KOPT-K1 (cell line): ENCODE data around the gene MX2.
A peak's percentile ranks its signal among the peaks of the same experiment; 100 is the strongest.
"Not testable (repeated sequence)": the region's sequence is repeated elsewhere in the genome, so short reads cannot be mapped to it uniquely, and the experiment has no call there.

ENCODE experiments used
- H3K27ac ChIP-seq: fragments of 200-600 bp; sonication (generic); 2 replicates; pipeline ENCODE4 v1.5.1; 2016; ENCODE audit warnings: antibody characterized with exemption, mild to moderate bottlenecking, low read depth, low read length; ENCODE audit not compliant: poor library complexity, severe bottlenecking
- H3K36me3 ChIP-seq: fragments of 200-600 bp; sonication (generic); 2 replicates; pipeline ENCODE4 v1.5.1; 2017; ENCODE audit warnings: antibody characterized with exemption, mild to moderate bottlenecking, low read length, moderate library complexity; ENCODE audit not compliant: insufficient read depth
- H3K9me3 ChIP-seq: fragments of 200-600 bp; sonication (generic); 2 replicates; pipeline ENCODE4 v1.5.1; 2017; ENCODE audit warnings: antibody characterized with exemption, low read length, mild to moderate bottlenecking; ENCODE audit not compliant: insufficient read depth, poor library complexity, severe bottlenecking

The MX2 gene

GRCh38 chr21:41361786-41362604 lies at the start of gene MX2:
Gene MX2, plus strand, starts transcription at chr21:41362027. Its CDS starts 14,880 bp downstream, at chr21:41376907.
- H3K27ac ChIP-seq = peak within 1 kb of the TSS; percentile 82
- H3K9me3 ChIP-seq = no peaks in the 10 kb centered on the region
- no peaks in the 10 kb centered on the region for H3K36me3 ChIP-seq

- not testable (repeated sequence) for H3K9me3 ChIP-seq, H3K27ac ChIP-seq, H3K36me3 ChIP-seq
These were observed 48.3 kb upstream of the MX2 start for GRCh38 chr21:41313285-41314164.

- Histone ChIP-seq H3K9me3 (no peaks in the 10 kb centered on the region), H3K36me3 (no peaks in the 10 kb centered on the region), H3K27ac (no peak overlapping the region)
These were observed 46.1 kb upstream of the MX2 start for GRCh38 chr21:41315726-41316125.

GRCh38 chr21:41316200-41317062 lies 45.4 kb upstream of the MX2 start, which contains the start of gene FAM3B:
Gene FAM3B, plus strand, starts transcription at chr21:41316801. Its CDS starts 79 bp downstream, at chr21:41316880.
- Histone ChIP-seq H3K36me3 (no peaks in the 10 kb centered on the region), H3K27ac (no peak within 1 kb of the TSS), H3K9me3 (no peaks in the 10 kb centered on the region)

- no peaks in the 10 kb centered on the region for H3K36me3 ChIP-seq
- H3K9me3 ChIP-seq = no peaks in the 10 kb centered on the region
- no peak overlapping the region for H3K27ac ChIP-seq
These were observed 44.8 kb upstream of the MX2 start for GRCh38 chr21:41317063-41317392.

GRCh38 chr21:41317458-41317857 lies 44.4 kb upstream of the MX2 start:
- Histone ChIP-seq H3K27ac (no peak overlapping the region), H3K36me3 (no peaks in the 10 kb centered on the region), H3K9me3 (no peaks in the 10 kb centered on the region)

- Histone ChIP-seq H3K27ac (no peak overlapping the region), H3K9me3 (no peaks in the 10 kb centered on the region), H3K36me3 (no peaks in the 10 kb centered on the region)
These were observed 43.6 kb upstream of the MX2 start for GRCh38 chr21:41318218-41318617.

- Histone ChIP-seq H3K36me3 (no peaks in the 10 kb centered on the region), H3K9me3 (no peaks in the 10 kb centered on the region), H3K27ac (no peak overlapping the region)
These were observed 42.6 kb upstream of the MX2 start for GRCh38 chr21:41319273-41319672.

GRCh38 chr21:41321211-41321907 lies 40.5 kb upstream of the MX2 start:
- Histone ChIP-seq H3K9me3 (no peaks in the 10 kb centered on the region), H3K27ac (peak overlapping the region; percentile 68), H3K36me3 (no peaks in the 10 kb centered on the region)

GRCh38 chr21:41321908-41322495 lies 39.8 kb upstream of the MX2 start:
- no peaks in the 10 kb centered on the region for H3K36me3 ChIP-seq
- peak overlapping the region; percentile 68 for H3K27ac ChIP-seq
- no peaks in the 10 kb centered on the region for H3K9me3 ChIP-seq

- Histone ChIP-seq H3K27ac (peak overlapping the region; percentile 68), H3K9me3 (no peaks in the 10 kb centered on the region)
These were observed 39.1 kb upstream of the MX2 start for GRCh38 chr21:41322496-41323382.

GRCh38 chr21:41325138-41325912 lies 36.5 kb upstream of the MX2 start:
- H3K27ac ChIP-seq = no peak overlapping the region
- H3K36me3 ChIP-seq = no peaks in the 10 kb centered on the region
- no peaks in the 10 kb centered on the region for H3K9me3 ChIP-seq

More at GRCh38 chr21:41322496-41323382, 39.1 kb upstream of the MX2 start:
- no peaks in the 10 kb centered on the region for H3K36me3 ChIP-seq
